Forelimb muscle (tissue), 1 donor: ENCODE data around the gene FRMD5. TPM values are rescaled to one million over a fixed set of nuclear protein-coding genes. Genes with fewer than 3 reads are reported as not detected.

ENCODE experiments used
- DNase-seq: peaks from one replicate; pipeline ENCODE4 v3.0.0-alpha.2; 2013; ENCODE audit warnings: low read depth
- polyA plus RNA-seq: library from polyadenylated mRNA; unstranded; fragments of 120-200 nt; gene quantifications from one replicate; pipeline ENCODE4 v1.2.1, GENCODE V29; 2013; ENCODE audit not compliant: insufficient read length

The FRMD5 gene
- polyA plus RNA-seq, 1 donor: 0.42 TPM

DNA sequence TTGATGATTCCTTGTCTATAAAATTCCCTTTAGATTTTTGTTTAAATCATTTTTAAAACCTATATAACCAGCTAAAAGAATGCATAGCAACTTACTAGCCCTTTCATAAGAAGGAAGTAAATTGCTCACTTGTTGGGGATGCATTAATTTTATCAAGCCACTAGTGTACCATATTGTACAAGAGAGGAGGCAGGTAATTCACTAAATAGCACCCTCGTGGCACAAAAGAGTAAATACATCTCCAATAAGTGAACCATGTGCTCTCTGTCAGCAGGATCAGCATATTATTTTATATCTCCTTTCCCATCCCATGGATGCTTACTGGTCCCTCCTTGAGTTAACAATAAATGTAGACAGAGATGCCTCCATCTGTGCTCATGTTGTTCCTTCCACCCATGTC is 34.3 kb downstream of the FRMD5 start:
- DNase-seq: no peak

DNA sequence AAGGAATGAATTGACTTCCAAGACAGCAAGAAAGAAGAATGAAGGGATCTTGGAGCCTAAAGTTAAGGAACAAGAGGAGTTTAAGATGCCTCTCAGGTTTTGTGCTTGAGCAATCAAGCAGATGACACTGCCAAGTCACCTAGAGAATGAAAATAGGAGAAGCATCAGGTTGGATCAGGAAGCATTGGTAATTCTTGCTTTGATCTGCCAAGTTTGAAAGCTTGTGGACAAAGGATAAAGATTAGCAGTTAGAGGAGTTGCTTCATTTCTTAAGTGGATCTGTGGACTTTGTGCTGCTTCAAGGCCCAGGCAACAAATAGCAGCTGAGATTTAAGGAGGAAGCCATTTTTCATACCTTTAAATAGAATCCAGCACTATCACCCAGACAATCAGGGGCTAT is 35.6 kb downstream of the FRMD5 start:
- DNase-seq: no peak

DNA sequence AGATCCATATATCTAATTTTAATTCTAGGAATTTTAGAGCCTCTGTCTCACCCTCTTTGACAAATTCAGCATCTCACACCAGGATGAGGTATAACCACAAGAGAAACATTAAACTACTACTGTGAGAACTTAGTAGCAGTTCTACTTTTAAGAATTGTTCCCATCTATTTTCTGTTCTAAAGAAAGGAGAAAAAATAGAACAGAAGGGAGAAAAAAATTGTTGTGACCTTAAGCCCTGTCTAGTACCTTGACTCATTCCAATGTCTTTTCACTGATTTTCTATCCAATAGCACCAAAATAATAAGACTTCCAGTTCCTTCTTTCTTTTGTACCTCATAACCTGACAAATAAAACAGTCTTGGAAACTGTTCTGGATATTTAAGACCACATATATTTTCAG is 37.0 kb downstream of the FRMD5 start:
- DNase-seq: no peak

DNA sequence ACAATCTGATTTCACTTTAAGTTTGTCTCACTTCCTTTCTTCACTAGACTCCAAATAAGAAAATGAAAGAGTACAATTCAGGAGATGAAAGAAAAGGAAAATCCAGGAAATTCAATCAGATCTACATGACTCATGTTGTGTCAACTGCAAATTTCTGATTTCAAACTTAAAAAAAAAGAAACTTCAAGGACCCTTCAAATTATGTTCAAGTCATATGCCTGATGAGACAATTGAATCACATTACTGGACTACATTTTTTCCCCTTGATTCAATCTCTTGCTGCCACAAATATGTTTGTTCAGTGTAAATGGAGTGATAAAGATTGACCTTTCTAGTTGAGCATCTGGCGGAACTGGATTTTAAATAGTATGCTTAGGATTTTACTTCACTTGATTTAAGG is 37.4 kb downstream of the FRMD5 start:
- no peak for DNase-seq

DNA sequence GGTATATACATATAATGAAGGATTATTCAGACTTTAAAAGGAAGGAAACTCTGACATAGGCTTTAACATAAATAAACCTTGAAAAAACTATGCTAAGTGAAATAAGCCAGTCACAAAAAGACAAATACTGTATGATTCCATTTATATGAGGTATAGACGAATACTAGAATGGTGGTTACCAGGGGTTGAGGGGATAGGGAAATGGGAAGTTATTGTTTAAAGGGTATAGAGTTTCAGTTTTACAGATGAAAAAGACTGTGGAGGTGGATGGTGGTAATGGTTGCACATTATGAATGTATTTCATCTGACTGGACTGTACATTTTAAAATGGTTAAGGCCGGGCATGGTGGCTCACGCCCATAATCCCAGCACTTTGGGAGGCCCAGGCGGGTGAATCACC is 41.7 kb downstream of the FRMD5 start:
- no peak for DNase-seq

DNA sequence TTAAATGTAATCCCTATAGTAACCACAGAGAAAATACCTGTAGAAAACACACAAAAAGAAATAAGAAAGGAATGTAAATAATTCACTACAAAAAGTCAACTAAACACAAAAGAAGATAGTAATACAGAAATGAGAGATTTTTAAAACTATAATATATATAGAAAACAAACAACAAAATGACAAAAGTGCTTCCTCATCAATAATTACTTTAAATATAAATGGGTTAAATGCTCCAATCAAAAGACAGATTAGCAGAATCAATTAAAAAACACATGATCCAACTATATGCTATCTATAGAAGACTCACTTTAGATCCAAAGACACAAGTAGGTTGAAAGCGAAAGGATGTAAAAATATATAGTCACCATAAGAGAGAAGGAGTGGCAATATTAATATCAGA is 45.8 kb downstream of the FRMD5 start:
- DNase-seq: no peak

DNA sequence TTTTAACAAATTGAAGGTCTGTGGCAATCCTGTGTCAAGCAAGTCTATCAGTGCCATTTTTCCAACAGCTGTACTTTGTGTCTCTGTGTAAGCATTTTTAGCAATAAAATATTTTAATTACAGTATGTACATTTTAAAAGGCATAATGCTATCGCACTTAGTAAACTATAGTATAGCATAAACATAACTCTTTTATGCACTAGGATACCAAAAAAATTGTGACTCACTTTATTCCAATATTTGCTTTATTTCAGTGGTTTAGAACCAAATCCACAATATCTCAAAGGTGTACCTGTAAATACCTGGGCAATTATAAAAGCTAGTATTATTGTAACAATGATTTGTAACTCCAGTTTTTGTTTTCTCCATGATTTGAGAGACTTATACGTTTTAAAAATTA is 46.5 kb downstream of the FRMD5 start:
- no peak for DNase-seq

DNA sequence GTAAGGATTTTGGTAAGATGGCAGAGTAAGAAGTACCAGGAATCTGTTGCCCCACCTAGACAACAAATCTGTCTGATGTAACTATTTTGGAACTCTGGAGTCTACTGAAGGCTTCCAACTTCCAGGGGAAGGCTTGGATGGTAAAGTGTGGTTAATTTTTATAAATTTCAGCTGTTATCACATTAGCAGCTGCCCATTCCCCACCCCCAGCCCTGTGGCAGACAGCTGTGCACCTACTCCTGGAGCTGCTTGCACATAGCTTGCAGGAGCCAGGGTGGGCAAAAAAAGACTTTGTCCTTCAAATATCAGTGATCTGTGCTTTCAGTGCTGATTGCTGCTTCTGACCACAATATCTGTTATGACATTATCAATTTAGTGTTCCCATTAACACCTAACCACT is 47.4 kb downstream of the FRMD5 start:
- DNase-seq: no peak

DNA sequence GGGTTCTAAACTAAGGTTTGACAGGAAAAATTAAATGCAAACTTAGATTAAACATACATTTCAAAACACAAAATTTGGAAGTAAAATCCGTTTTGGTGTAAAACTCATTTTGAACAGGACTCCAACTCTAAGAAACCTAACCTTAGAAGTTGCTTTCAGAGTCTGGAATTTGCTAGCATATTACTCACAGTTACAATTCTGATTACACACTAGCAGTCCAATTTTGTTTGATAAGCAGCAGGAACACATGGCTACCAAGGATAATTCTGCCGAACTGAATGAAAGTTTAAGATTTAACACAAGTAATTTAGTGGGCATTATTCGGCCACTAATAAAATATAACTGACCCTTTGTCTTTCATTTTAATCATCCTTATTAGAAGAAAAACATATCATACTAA is 49.6 kb downstream of the FRMD5 start:
- DNase-seq: no peak

DNA sequence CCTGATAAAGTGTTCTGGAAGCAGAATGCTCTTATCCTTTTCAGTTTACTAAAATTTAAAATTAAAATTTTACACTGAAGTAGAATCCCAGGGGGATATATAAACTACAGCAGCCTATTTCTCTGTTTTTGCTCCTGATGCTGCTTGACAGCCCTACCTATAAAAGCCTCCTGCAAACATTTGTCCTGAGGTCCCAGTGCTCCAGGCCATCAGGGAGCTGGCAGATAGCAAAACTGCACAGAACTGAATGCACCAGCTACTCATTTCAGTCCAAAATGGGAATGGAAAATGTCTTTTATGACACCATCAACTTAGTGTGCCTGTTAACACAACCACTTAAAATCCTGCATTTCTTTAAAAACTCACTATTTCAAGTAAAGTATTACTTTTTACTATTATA is 50.1 kb downstream of the FRMD5 start:
- DNase-seq: no peak

DNA sequence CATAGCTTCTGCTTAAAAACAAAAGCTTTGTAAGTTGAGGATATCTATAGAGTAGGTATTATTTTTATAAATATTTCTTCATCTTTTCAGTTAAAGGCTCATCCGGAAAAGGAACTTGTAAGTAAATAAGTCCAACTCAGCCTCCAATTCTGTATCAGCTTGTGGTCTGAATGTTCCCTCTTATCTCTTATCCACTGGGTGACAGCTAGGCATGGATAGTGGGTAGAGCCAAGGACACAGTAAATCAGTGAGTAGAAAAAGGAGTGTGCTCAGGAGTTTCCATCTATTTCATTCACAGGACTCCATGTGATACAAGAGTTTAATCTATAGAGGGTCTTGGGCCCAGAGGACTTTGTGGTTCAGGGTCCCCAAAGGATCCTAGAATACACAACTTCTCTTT is 50.9 kb downstream of the FRMD5 start:
- no peak for DNase-seq

DNA sequence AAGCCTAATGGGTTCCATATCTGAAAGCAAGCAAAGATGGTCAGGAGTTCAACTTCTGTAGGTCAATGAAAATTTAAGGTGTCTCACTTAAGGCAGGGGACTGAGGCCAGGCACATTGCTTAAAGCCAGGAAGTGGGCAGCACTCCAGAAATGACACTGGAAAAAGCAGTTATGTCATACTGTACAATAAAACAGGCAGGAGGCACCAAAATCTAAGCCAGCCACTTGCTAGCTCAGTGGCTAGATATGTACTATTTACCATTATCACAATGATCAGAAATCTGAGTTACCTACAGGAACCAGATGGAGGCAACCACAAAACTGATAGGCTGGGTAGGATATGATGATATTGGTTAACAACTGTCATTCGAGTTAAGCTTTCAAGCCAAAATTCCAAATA is 57.3 kb downstream of the FRMD5 start:
- DNase-seq: no peak

DNA sequence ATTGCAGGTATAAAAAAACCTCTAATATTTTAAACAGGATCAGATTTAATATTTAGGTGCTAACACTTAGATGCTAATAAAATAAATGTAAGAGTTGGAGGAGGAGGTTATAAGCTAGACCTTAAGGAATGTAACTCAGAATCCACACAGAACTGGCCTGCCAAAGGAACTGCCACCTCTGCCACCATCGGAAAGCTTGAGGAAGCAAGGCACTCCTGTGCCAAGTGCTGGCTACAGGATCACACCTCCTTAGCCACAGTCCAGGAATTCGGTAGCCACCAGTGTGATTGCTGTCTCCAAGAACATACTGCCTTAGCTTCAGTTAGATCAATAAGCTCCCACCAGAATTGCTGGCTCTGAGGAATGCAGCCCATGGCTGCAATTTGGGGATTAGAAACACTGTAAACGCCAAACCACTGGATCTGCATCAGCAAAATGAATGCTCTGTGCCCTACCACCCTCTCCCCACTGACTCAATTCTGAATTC is 58.0 kb downstream of the FRMD5 start:
- no peak for DNase-seq

DNA sequence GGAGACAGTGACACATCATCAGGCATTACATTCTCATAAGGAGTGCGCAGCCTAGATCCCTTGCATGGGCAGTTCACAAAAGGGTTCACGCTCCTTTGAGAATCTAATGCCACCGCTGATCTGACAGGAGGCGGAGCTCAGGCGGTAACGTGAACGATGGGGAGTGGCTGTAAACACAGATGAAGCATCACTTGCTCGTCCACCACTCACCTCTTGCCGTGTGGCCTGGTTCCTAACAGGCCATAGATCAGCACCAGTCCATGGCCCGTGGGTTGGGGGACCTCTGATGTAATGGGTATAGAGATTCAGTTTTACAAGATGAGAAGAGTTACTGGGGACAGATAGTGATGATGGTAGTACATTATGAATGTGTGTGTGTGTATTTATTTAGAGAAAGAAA is 63.0 kb downstream of the FRMD5 start:
- no peak for DNase-seq

DNA sequence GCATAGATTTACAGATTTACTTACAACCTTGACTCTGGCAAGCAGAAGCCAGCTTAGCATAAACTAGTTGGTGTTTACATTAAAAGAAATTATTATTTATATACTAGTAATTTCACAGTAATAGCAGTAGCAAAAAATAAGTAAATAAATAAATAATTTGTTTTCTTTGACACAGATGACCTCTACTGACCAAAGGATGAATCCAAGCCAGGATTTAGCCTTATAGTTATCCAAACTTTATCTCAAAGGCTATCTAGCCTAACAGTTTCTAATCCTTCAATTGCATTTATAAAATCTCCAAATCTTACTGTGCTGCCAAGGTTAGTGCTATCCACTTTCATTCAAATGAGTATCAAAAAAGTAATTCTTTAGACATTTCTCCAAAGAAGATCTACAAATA is 64.3 kb downstream of the FRMD5 start:
- DNase-seq: no peak

DNA sequence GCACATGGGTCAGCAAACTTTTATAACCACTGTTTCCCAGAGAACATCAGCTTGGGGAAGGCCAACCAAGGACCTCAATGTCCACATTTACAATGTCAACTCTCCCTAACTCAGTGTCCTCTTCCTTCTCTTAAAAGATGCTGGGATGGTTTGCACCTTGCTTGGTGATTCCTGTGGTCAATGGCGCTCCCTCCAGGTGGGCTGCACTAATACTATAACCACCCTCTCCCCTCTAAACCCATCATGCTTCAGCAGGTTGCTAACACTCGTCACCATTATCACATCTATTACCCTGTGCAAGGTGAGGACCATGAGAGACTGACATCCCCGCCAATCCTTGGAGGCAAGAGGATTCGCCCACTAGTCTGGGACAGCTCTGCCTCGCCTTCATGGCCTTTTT is 65.2 kb downstream of the FRMD5 start:
- no peak for DNase-seq

DNA sequence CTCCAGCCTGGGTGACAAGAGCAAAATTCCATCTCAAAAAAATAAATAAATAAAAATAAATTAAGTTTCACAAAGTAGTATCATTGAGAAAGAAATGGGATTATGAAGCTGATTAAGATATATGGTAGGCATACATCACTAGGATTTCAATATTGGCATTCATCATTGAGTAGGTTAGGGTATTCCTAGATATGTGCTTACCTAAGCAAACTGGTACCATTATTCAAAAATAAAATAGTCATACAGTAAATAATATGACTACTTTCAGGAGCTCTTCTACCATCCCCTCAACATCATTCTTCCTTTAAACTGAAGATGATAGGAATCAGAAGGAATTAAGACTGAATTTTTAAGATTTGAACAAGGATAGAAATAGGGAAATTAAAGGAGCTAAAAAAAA is 66.6 kb downstream of the FRMD5 start:
- no peak for DNase-seq

DNA sequence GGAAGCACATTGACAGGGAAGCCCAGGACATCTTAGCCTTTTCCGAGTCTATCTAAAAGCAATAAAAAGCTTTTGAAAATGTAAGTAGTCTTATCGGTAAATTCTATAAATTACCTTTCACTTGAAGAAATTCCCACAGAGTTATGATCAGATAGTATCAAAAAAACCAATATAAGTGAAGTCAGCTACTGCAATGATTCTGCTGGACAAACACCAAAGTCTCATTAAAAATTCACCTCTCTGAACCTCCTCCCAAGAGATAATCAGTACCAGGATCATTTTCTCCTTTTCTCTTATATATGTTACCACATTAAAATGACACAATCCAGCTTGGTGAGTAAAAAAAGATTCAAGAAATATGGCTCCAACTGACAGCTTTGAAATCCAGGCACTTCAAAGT is 69.2 kb downstream of the FRMD5 start:
- no peak for DNase-seq

DNA sequence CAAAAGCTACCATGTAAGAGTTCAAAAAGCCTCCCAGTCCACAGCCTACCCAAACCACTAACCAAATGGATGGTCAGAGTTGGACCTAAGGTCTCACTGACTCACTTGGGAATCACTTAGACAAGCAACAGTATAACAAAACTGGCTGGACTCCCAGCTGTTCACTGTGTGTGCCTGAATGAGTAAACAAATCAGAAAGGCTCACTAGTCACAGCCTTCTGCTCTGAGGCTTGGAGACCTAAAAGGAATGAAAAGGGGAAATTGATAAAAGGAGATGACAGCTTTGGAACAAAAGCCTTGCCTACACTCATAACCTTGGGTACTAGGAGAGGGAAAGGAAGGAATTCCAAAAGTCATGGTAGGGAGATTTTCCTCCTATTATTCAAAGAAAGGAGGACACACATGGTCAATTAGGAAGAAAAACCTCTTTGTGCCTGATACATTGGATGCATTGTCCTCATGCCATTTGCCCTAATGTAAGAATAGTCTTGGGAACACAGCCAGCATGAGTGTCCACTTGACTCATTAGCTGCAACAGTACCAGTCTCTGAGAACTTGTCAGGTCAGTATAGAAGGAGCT is 92.3 kb downstream of the FRMD5 start:
- no peak for DNase-seq

DNA sequence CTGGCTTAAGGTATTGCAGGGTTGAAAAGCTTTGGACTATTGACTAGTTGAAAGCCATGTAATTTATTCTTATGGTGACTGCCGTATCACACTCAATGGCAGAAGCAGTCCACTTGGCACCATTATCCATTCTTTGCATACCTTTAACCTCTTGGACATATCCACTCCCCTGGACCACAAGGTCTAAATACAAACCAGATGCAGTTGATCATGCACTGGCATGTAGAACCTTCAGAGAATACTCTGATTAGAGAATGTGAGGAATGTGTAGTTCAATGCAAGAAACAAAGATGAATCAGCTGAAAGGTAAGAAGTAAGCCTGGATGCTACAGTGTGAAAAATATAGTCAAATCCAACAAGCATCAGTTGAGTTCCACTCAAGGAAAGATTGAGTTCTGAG is 93.1 kb downstream of the FRMD5 start:
- no peak for DNase-seq

DNA sequence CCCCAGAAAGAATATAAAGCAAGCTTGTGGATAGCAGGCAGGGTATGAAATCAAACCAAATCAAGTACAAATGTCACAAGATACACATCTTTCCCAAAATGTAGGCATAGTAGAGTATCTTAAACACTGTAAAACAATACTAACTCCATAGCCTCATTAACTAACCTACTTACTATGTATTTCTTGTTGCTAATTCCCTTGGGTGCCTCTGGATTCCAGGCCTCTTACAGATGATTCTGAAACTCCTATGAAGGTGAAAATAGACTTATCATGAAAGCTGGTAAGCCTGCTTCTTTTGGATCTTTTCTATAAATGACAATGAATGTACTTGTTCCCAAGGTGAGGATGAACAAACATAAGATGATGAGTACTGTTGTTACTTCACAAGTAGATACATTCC is 93.8 kb downstream of the FRMD5 start:
- no peak for DNase-seq

DNA sequence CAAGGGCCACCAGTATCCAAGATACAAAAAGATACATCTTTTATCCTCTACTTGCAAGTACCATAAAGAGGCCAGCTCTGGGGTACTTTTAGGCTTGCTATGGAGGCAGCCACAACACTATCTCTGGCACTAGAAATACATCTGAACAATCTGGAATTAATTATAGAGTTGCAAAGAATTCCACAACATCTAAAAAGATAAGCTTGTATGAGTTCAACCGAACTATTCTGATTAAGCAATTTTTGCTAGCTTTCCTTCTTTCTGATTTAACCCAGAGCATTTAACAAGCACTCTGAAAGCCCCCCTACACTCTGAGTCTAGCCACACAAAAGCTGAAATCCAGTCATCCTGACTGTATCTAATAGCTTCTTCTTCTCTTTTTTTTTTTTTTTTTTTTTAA is 95.4 kb downstream of the FRMD5 start:
- no peak for DNase-seq

DNA sequence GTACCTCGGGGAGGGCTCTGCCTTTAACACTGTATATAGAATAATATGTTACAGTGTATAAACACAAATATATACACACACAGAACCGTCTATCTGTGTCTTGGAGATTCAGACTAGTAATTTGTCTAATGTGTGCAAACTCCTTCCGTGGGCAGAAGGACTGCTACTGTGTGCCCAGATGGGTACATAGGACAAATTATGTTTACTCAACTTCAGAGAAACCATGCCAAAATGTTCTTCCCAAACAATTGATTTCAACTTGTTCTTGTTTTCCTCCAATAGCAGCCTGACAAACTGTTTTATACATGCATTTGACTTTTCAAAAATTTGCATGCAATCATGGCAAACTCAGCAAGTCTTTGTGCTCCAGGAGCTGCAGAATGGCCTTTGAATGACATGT is 97.5 kb downstream of the FRMD5 start:
- no peak for DNase-seq

DNA sequence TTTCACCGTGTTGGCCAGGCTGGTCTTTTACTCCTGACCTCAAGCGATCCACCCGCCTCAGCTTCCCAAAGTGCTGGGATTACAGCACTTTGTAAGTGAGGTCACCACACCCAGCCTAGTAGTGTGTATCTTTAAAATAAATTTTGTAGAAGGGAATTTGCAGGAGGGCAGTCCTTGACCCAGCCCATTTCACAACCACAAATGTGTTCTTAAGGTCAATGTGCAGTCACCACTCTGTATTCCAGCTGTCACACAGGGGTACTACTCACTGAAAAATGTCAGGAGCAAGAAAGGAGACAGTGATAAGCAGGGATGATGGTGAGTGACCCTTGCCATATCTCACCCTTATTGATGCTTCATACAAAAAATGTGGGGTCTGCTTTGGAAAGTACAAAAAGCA is 98.5 kb downstream of the FRMD5 start:
- no peak for DNase-seq

DNA sequence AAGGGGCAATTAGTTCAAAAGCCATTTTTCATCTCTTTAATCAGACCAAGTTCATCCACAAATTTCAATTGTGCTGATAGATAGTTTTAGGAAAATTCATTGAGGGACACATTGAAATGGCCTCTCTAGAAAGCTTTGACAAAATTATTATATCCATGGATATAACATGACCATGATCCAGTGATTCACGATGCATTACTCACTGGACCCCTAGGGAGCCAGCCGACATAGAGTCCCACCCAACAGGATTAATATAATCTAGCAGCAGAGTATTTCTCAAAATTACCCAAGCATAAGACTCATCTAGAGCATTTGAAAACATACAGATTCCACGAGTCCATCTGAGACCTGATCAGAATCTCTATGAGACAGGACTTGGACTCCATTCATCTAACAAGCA is 100.3 kb downstream of the FRMD5 start:
- DNase-seq: no peak
